MM.1S (cell line): ENCODE data around the gene UBE2E2.

Experiments
- CTCF ChIP-seq: fragments of 300-600 bp; sonication (generic); IDR thresholded peaks from 2 replicates; pipeline ENCODE4 v1.5.1; 2016; ENCODE audit warnings: antibody characterized with exemption, low read length, mixed read lengths
- EZH2 ChIP-seq: fragments of 300-600 bp; sonication (generic); optimal IDR thresholded peaks from 2 replicates; pipeline ENCODE3; 2017; ENCODE audit warnings: low read depth, mild to moderate bottlenecking, antibody characterized with exemption, low read length, mixed read lengths

- TF ChIP-seq EZH2 = no peak
- TF ChIP-seq CTCF = no peak
These were observed 38.4 kb upstream of the UBE2E2 start for GRCh38 chr3:23164746-23165145.
